ENCODE measurements around the gene ZNF652.
A peak's percentile ranks its signal among the peaks of the same experiment; 100 is the strongest.

The ZNF652 gene

DNA sequence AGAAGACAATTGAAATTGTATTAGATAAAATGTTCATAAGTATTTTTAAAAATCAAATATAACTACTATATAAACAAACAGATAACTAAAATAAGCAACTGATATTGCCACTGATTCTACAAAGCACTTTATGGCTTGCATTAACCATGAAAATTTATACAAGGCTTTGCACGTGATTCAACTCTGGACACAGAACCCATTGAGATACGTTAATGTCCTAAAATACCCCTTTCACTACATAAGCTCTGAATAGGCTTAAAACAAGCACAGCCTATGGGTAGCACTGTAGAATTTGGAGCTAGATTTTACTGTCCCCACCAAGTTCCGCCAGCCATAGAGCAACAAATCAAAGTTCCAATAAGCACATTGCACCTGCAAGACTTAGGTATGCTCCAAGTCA is 4.5 kb downstream of the ZNF652 start:
- no peak for DNase-seq

- DNase-seq: no peak
These were observed 5.7 kb downstream of the ZNF652 start for GRCh38 chr17:49356320-49356719.

DNA sequence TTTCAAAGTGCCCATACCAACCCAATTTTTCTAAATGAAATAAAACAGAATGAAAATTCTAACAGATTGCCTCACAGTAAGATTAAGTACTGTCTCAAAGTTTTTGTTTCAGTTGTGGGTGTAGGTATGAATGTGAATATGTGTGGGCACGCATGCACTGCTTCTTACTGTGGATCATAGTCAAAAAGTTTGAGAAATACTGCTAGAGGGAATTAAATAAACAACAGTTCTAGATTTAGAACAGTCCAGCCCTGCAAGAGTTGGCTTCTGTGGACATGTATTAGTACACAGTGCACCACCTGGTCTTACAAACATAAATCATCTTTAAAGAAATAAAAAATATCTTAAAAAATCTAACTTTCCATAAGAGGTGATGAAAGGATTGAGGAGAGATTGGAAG is 8.4 kb downstream of the ZNF652 start:
- no peak for DNase-seq

DNA sequence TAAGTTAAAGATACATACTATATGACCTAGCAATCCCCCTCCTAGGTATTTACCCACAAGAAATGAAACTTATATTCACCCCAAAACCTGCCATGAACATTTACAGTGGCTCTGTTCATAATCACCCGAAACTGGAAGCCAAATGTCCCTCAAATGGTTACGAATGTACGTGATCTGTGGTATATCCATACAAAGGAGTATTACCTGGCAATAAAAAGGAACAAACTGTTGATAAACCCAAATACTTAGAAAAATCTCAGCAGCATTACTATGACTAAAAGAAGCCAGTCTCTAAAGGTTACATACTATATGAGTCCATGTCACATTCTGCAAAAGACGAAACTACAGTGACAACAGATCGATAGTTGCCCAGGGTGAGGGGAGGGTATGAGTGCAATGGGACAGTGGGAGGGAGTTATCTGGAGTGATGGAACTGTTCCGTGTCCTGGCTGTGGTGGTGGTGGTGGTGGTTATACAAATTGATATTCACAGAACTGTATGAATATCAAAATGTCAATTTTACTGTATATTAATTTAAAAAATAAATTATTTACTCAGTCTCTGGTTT is 9.4 kb downstream of the ZNF652 start:
- DNase-seq: no peak

GRCh38 chr17:49351572-49352140 is 10.4 kb downstream of the ZNF652 start:
- DNase-seq: no peak

- DNase-seq: no peak
These were observed 12.5 kb downstream of the ZNF652 start for GRCh38 chr17:49349541-49349940.

GRCh38 chr17:49344914-49345313 is 17.1 kb downstream of the ZNF652 start:
- DNase-seq: no peak

DNA sequence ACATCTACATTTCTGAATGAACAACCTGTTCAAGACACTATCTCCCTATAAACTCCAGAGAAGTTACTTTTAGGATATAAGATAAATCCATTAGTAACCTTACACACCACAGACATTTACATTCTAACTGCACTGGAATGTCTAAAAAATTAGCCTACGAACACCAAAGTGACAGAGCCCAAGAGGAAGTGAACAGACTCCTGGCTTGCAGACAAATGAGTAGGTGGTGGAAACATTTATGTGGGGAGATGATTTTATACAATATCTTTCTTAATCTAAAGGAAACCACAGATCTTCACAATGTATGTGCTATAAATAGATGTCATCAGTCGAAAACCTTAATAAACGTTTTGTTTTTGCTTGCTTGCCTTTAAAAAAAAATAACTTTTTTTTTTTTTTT is 18.8 kb downstream of the ZNF652 start:
- DNase-seq: peak; percentile 44

- no peak for DNase-seq
These were observed 19.5 kb downstream of the ZNF652 start for GRCh38 chr17:49342575-49342936.

GRCh38 chr17:49341356-49341755 is 20.7 kb downstream of the ZNF652 start:
- no peak for DNase-seq

GRCh38 chr17:49339354-49339753 is 22.7 kb downstream of the ZNF652 start:
- DNase-seq: no peak

DNA sequence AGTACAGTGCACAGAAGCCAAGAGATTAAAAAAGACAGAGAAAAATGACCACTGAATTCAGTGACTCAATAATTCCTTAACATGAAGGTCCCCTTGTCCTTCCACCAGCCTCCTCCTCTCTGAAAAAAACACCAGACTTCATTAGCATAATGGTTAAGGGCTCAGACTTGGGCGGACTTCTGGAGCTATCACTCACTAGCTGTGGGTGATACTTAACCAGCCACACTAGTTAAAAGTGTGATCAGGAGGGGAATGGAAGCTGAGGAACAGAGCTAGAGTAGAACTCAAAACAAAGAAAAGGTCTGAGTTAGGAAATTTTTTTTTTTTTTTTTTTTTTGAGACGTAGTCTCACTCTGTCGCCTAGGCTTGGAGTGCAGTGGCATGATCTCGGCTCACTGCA is 23.2 kb downstream of the ZNF652 start:
- DNase-seq: peak; percentile 43

DNA sequence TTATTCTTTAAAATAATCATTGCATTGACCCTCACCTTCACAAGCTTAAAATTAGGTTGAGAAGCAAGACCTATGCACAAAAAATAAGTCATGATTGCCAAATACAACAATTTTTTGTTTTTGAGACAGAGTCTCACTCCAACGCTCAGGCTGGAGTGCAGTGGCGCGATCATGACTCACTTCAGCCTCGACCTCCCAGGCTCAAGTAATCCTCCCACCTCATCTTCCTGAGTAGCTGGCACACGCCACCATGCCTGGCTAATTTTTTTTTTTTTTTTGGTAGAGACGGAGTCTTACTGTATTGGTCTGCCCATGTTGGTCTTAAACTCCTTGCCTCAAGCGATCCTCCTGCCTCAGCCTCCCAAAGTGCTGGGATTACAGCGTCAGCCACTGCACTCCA is 24.2 kb downstream of the ZNF652 start:
- DNase-seq: no peak

DNA sequence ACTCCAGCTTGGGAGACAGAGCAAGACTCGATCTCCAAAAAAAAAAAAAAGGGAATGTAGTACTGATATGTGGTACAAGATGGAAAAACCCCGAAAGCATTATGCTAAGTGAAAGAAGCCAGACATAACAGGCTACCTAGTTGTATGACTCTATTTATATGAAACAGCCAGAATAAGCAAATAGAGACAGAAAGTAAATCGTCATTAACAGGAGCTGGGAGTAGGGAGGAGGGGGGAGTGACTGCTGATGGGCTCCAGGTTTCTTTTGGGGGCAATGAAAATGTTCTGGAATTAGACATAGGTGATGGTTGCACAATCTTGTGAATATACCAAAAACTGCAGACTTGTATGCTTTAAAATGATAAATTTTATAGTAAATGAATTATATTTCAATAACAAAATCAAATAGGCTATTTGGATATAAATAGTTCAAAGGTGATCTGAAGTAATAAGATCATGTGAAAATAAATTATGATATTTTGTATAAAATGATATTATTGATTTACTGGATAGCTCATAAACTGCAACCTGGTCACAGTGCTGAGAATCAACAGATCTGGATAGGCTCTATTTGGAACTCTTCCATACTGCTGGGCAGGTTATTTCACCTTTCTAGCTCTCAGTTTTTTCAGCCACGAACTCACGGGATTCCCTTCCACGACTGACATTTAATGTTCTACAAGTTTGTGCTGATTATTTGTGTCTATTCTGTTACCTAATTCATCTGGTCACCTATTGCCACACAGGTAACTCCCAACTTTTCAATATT is 27.1 kb downstream of the ZNF652 start:
- DNase-seq: no peak

DNA sequence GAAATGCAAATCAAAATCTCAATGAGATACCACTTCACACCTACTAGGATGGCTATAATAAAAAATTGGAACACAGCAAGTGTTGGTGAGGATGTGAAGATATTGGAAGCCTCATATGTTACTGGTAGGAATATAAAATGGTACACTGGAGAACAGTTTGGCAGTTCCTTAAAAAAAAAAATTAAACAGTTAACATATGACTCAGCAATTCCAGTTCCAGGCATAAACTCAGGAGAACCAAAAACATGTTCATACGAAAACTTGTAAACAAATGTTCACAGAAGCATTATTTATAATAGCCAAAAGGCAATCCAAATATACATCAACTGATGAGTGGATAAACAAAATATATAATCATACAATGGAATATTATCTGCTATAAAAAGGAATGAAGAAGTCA is 28.2 kb downstream of the ZNF652 start:
- no peak for DNase-seq

- DNase-seq: no peak
These were observed 33.9 kb downstream of the ZNF652 start for GRCh38 chr17:49327835-49328784.

DNA sequence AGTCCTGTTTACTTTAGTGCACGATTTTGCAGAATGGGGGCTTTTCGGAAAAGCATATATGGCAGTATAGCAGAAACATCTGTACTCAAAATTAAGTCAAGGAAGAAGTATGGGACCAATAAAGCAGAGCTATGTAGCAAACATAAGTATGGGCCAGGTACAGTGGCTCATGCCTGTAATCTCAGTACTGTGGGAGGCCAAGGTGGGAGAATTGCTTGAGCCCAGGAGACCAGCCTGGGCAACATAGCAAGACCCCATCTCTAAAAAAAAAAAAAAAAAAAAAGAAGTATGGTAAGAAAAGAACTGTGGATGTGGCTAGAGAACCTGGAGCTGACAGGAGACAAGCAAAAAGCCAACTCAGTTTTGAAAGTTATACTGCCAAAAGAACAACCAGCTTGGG is 36.1 kb downstream of the ZNF652 start:
- DNase-seq: no peak

DNA sequence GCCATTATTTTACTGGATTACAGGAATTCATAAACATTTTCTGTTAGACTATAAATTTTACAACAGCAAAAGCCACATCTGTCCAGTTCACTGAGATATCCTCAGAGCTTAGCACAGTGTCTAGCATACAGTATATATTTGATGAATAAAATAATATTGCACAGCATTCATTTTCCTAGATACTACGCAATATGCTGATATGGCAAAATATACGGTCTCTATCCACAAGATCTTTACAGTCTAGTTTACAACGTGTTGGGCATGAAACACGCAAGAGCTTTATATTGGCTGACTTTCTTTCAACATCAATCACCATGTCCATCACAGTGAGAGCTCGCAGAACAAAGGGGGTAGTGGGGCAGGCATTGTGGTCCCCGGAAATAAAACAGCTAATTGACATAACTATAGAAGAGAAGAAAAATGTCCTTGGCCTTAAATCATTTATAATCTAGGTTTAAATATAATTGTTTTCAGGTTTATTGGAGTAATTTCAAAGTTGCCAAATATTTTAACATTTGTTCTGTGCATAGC is 43.5 kb downstream of the ZNF652 start:
- no peak for DNase-seq

DNA sequence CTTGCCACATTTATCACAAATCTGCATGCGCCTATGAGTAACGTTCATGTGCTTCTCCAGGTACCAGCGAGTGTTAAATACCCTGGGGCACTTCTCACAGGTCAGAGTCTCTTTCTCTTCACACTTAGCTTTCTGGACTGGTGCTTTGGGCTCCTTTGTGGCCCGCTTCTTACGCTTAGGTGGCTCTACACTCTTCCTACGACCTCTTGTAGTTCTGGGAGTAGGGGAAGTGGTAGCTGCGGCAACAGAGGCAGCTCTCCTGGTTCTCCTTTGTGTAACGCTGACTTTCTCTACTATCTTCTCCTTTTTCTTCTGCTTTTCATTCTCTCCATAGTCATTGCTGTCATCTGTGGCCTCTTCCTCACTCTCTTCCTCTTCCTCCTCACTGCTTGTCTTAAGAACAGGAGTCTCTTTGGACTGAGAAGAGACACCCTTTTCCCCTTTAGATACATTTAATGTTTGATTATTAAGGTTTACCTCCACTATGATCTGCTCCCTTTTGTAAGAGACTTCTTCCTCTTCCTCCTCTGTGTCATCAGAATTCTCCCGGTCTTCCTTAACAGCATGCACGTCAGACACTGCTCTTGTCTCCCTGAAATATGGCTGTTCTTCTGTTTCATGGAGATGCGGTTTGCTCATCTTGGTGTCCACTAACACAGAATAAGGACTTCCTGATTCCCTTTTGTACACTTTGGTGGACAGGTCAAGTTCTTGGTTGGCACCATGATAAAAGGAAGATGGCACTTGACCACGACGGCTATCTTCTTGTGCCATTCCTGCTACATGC is 45.0 kb downstream of the ZNF652 start:
- DNase-seq: no peak

GRCh38 chr17:49316258-49316570 is 45.8 kb downstream of the ZNF652 start:
- no peak for DNase-seq

DNA sequence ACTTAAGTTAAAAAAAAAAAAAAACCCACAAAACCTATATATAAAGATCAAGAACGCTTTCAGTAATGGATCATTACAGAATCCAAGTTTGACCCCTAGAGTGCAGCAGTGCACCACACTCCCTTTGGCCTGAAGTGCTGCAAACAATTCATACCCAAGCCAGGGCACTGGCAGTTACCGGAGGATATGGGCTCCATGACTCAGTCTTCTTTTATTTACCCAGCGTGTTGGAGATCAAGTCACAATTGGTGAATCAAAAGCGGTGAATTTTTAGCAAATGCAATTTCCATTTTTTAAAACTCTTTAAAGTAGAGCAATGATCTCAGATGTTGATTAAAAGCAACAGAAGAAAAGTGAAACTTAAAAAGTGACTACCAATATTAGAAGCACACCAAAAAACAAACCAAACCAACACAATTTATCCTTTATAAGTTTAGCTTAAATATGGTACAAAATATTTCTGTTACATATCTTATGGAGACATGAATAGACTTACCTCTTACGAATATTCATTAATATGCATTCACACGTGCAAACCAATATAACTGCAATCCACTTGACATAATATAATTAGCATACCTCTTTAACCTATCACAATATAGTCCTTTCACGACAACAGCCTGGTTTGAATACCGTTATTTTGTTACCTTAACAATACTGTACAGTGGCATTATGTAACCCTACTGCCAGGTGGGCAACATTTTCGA is 46.3 kb downstream of the ZNF652 start:
- DNase-seq: peak; percentile 85

- DNase-seq: no peak
These were observed 49.3 kb downstream of the ZNF652 start for GRCh38 chr17:49312722-49313121.
